HCT116 (cell line): ENCODE data around the gene RASAL2.

Experiments used
- CTCF ChIP-seq, 3 experiments: fragments of 200-600 bp in 1 of 3; sonication (generic) in 1 of 3; IDR thresholded peaks in 2 of 3; conservative IDR thresholded peaks in 1 of 3; 2 replicates each; pipeline ENCODE4 v1.5.1; 2012 to 2017; ENCODE audit warnings: low read depth in 2 of 3, low read length in 2 of 3, antibody characterized with exemption in 1 of 3, borderline replicate concordance in 1 of 3, control low read depth in 1 of 3, mild to moderate bottlenecking in 1 of 3, mixed read lengths in 1 of 3, mixed run types in 1 of 3, moderate library complexity in 1 of 3; ENCODE audit not compliant: insufficient read depth in 1 of 3
- EZH2 ChIP-seq: fragments of 200-600 bp; sonication (generic); IDR thresholded peaks from 2 replicates; pipeline ENCODE4 v1.6.1; 2017; ENCODE audit warnings: antibody characterized with exemption, mixed run types
- POLR2A ChIP-seq: IDR thresholded peaks from 2 replicates; pipeline ENCODE4 v1.7.0; 2011; ENCODE audit warnings: borderline replicate concordance; ENCODE audit not compliant: insufficient read depth, insufficient read length; ENCODE audit errors: extremely low read depth
- POLR2AphosphoS5 ChIP-seq: IDR thresholded peaks from 2 replicates; pipeline ENCODE4 v1.6.1; 2011; ENCODE audit warnings: mild to moderate bottlenecking, low read depth, low read length, moderate library complexity
- REST ChIP-seq: IDR thresholded peaks from 2 replicates; pipeline ENCODE4 v1.6.1; 2012; ENCODE audit warnings: low read depth
- SP1 ChIP-seq: IDR thresholded peaks from 2 replicates; pipeline ENCODE4 v1.6.1; 2012; ENCODE audit warnings: low read depth
- SRF ChIP-seq: IDR thresholded peaks from 2 replicates; pipeline ENCODE4 v1.6.1; 2012; ENCODE audit warnings: low read depth
- ZBTB33 ChIP-seq: IDR thresholded peaks from 2 replicates; pipeline ENCODE4 v1.6.1; 2011; ENCODE audit warnings: mild to moderate bottlenecking, low read length, moderate library complexity; ENCODE audit not compliant: insufficient replicate concordance; ENCODE audit errors: extremely low read depth

DNA sequence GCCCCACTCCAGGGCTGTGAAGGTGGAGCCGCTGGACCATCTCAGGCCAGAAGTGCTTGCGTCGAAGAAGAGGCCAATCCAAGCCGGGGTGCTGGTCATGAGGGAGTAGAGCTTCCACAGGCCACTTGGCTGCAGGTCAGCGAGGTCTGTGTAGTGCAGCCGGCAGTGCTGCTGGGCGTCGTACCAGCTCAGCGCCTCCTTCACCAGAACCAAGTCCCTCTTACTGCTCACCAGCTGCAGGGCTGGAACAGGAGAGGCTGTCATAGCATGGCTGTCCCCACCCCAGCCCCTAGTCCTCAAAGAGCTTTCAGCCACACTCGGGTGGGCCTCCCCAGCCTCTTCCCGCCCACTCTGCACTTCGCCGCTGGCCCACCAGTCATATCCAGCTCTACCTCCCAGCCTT, 400.7 kb downstream of the RASAL2 start:
- no peak for TF ChIP-seq POLR2AphosphoS5
- no peak for TF ChIP-seq CTCF (IDR thresholded peaks at IDR 0.05 in 2 of 3, conservative IDR thresholded peaks at IDR 0.05 in 1 of 3; ENCODE audit: borderline replicate concordance in 1 of 3, insufficient read depth in 1 of 3, low read depth in 2 of 3, low read length in 2 of 3)
- TF ChIP-seq REST: no peak
- no peak for TF ChIP-seq SP1
- TF ChIP-seq POLR2A: no peak
- TF ChIP-seq ZBTB33: no peak
- no peak for TF ChIP-seq SRF
- TF ChIP-seq EZH2: no peak
